GM19452 (cell line): ENCODE measurements around the gene CARD10.
"Not testable (repeated sequence)": the region's sequence is repeated elsewhere in the genome, so short reads cannot be mapped to it uniquely, and the experiment has no call there.

Experiments used
- ATAC-seq: cut with Tn5 transposase; IDR thresholded peaks from one replicate; pipeline ENCODE4 v1.9.1; 2021; ENCODE audit not compliant: unreplicated experiment

CARD10 gene

GRCh38 chr22:37527081-37527752 lies 8.0 kb upstream of the CARD10 start:
- not testable (repeated sequence) for ATAC-seq

DNA sequence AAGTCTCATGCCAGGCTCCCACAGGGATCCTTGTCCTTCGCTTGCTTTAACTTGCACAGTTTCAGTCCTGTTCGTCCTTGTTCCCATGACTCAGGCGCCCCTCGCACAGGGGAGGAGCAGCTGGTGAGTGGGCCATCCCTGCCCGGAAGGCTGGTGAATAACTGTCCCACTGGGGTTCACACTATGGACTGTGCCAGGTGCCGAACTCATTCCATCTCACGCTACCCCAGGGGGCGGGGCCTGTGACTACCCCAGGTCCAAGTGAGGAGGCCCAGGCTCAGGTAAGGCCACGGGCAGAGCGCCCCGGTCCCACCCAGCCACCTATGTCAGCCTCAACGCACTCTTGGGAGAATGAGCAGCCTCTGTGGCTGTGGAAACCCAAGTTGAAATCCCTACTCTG lies 7.2 kb upstream of the CARD10 start:
- ATAC-seq, result no peak

- no peak for ATAC-seq
Observed at GRCh38 chr22:37525746-37526350, 6.6 kb upstream of the CARD10 start.

GRCh38 chr22:37525073-37525745 lies 6.0 kb upstream of the CARD10 start:
- ATAC-seq, result no peak

- no peak for ATAC-seq
Observed at GRCh38 chr22:37522482-37522881, 3.3 kb upstream of the CARD10 start.

- no peak for ATAC-seq
Observed at GRCh38 chr22:37521236-37521739, 2.1 kb upstream of the CARD10 start.

- ATAC-seq, result no peak
Observed at GRCh38 chr22:37520776-37521191, 1.6 kb upstream of the CARD10 start.

DNA sequence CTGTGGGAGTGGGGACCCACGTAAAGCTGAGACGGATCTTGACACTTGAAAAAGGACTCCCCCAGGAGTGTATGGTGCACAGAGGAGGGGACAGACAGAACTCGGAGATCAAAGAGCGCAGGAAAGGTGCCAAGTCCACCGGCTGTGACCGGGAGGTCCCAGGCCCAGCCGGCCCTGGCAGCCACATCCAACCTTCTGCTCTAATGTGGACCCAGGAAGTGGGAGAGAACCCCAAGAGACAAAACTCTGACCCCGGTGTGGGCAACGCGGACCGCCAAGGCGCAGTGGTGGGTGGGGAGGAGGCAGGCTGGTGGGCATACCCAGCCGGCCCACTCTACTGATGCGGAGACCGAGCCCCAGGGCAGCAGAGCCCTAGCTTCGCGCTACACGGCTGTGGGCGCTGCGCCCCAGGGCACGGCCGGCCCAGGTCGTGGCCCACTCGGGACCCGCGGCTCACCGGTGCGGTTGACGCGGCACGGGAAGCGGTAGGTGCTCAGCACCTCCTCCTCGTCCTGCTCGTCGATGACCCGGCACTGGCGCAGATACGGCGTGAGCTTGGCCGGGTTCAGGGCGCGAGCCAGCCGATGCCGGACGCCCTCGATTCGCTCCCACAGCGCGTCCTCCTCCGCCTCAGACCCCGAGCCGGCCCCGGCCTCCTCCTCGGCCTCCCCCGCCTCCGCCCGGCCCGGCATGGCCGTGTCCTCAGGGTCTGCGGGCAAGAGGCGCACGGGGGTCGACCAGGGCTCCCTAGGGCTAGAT lies 527 bp downstream of the CARD10 start:
- ATAC-seq, result no peak

- no peak for ATAC-seq
Observed at GRCh38 chr22:37517826-37518450, 1.3 kb downstream of the CARD10 start.

DNA sequence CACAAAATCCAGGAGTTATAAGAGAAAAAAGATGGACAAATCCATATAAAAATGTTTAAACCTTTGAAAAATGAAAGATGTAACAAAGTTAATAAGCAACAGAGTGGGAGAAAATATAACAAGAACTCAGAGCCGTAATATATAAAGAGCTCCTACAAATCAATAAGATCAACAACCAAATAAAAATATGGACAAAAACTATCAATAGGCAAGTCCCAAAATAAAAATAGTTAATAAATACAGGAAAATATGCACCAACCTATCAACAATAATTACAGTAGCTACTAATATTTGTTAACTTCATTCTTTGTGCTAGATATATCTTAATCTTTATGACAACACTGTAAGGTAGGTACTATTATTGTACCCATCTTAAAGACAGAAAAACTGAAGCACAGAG lies 2.8 kb downstream of the CARD10 start:
- no peak for ATAC-seq

DNA sequence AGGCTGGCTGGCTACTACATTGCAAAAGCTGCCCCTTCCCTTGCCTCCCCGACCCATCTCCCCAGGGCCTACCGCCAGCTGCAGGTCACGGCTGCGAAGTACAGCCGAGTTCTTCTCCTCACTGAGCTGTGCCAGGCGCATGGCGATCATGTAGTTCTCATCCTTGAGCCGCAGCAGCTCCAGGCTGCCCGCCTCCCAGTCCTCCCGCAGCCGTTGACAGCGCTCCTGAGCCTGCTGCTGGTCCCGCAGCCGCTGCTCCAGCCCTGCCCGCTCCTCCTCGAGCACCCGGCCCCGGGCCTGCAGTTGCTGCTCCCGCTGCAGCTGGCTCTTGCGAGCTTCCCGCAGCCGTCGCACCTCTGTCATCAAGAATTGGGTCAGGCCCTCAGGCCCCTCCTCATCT lies 3.3 kb downstream of the CARD10 start:
- no peak for ATAC-seq

GRCh38 chr22:37514526-37515051 lies 4.6 kb downstream of the CARD10 start:
- ATAC-seq, result no peak

DNA sequence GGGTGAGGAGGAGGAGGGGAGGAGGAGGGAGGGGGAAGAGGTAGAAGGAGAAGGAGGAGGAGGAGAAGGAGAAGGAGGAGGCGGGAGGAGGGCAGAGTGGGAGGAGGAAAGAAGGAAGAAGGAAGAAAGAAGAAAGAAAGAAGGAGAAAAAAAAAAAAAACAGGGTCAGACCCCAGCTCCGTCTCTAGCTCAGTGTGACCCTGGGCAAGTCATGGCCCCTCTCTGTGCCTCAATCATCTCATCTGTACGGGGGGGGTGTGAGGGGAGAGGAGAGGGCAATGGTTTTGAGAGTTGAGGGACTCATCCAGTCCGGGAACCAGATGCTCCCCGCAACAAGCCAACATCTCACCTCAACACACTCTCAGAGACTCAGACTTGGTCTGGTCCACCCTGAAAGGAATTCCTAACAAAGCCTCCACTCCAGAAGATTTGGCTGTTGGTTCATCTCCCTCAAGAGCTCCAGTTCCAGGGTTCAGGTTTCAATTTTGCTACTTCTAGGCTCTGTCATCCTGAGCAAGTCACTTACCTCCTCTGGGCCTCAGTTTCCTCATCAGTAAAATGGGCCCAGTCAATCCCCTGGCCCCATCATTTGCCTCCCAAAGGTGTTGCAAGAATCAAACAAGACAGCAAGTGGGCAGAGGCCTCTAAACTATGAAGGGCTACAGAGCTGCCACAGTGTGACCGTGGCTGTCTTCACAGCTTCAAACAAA lies 7.7 kb downstream of the CARD10 start:
- ATAC-seq, result no peak

DNA sequence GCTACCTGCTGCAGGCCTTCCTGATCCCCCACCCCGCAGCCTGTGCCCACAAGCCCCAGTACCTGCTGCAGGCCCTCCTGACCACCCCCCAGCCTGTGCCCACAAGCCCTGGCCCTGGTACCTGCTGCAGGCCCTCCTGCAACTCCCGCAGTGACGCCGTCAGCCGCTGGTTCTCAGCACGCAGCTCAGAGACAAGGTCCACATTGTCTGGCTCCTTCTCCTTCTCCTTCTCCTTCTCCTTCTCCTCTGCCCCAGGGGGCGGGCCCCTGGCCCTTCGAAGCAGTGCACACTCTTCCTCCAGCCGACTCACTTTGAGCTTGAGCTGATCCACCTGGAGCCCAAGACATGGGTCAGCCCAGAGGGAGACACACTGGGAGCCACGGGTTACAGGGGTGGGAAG lies 9.1 kb downstream of the CARD10 start:
- no peak for ATAC-seq

GRCh38 chr22:37509059-37509860 lies 10.0 kb downstream of the CARD10 start:
- ATAC-seq, result no peak

DNA sequence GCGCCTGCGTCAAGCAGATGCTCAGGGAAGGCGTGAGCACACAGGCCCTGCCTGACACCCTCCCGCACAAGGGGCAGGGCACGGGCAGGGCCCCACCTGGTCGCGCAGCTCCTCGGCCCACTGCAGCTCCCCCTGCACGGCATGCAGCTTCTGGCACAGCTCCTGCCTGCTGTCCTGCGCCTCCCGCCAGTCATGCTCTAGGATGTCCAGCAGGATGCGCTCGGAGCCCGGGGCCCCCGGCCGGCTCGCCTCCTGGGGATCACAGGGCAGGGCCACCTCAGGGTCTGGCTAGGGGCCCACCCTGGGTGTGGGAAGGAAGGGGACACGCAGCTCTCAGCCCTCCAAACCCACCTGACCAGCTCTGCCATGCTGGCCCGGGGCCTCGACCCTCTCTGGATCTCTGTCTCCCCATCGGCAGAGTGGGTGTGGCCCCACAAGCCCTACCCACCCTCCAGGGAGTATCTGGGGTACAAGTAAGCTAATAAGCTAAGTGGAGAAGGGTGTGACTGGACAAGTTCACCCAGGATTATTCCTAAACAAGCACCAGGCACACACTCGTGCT lies 10.7 kb downstream of the CARD10 start:
- no peak for ATAC-seq

DNA sequence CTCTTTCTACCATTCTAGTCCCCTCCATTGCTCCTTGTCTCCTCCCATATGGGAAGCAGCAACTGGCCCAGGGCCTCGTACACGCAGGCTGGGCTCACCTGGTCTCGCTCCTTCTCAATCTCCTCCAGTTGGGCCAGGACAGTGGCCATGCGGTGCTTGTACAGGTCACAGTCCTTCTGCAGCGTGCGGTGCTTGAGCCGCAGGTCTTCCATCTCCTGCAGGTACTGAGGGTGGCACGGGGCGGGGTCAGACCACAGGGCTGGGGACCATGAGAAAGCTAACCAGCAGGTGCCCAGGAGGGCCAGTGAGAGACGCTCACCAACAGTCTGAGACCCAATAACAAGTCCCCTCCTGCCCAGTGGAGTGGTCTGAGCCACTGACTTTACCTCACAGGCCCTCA lies 11.5 kb downstream of the CARD10 start:
- no peak for ATAC-seq

DNA sequence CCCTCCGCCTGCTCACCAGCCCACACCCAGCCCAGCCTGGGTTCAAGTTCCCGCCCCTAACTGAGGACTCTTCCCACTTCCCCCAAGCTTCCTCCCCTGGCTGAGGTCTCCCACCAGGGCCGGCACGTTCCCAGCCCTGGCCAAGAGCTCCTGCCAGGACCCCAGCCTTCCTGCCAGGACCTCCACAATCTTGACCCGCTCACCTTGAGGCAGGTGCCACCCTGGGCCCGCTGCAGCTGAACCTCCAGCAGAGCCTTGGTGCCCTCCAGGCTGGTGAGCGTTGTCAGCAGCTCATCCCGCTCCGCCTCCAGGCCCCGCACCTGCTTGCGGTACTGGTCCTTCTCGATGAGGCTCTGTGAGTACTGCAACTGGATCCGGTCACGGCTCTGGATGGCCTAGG lies 13.2 kb downstream of the CARD10 start:
- ATAC-seq, result no peak

DNA sequence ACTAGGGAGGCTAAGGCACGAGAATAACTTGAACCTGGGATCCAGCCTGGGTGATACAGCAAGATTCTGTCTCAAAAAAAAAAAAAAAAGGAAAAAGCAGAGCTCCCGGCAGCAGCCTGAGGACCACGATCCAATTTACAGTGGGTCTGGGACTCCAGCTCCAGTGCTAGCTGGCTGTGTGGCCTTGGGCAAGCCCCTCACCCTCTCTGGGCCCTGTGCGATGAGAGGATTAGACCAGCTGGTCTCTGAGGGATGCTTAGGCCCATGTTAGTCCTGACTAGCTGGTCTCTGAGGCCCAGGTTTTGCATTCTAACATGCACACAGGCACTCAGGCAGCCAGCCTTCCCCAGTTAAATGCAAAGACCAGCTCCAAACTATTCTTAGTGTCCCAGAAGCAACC lies 13.7 kb downstream of the CARD10 start:
- no peak for ATAC-seq
